ENCODE results near the gene CDKN1B. TPM values are rescaled to one million over a fixed set of nuclear protein-coding genes. Genes with fewer than 3 reads are reported as not detected.
A peak's percentile ranks its signal among the peaks of the same experiment; 100 is the strongest.

Gene CDKN1B
- total and polyA plus RNA-seq, 2 experiments from 2014 or later, result 3.4 to 24.4 TPM

DNA sequence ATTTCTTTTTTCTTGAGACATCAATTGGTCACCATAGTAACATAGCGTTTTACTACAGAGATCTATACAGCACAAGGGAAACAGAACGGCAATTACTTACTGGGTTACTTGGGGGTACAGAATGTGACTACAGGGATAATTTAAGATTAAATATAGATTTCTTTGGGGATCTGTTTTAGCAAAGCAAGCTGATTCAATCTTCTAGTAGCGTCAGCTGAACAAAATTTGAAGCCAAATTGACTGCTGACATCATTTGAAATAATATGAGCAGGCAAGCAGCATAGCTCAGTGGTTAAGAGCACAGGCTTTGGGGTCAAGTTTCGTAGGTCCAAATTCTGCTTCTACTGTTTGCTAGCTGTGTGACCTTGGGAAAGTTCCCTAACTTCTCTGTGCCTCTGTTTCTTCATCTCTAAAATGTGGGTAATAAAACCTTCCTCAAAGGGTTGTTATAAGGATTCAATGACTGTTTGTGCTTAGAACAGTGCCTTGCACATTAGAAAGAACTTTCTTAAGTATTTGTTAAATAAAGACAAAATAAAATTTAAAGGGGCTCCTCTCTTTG lies 34.0 kb upstream of the CDKN1B start:
- Histone ChIP-seq H3K79me2 (ENCODE audit: insufficient read depth) (no peaks in the 10 kb centered on the region), H3K9me3 (ENCODE audit: low read depth) (no peaks in the 10 kb centered on the region), H3K4me1 (ENCODE audit: insufficient read depth) (peaks cover 16% of the 10 kb centered on the region), H3K4me3 (no peak overlapping the region), H4K20me1 (ENCODE audit: insufficient read depth) (no peaks in the 10 kb centered on the region), H3K27ac (no peak overlapping the region), H3K9ac (no peak overlapping the region), H3K4me2 (ENCODE audit: unreplicated experiment) (no peak overlapping the region), H3K9me2 (ENCODE audit: insufficient read depth) (no peaks in the 10 kb centered on the region), H3K36me3 (ENCODE audit: low read depth) (no peaks in the 10 kb centered on the region), H2AFZ (no peak overlapping the region), H3F3A (ENCODE audit: insufficient read depth) (peaks cover 16% of the 10 kb centered on the region), H3K27me3 (replicated peaks; ENCODE audit: insufficient read depth) (no peaks in the 10 kb centered on the region)
- in situ Hi-C loops (cut with MboI), result no loop called here
- 45 to 54% methylated on average over 4 of the region's 4 CpGs for WGBS, 2 experiments (ENCODE audit: low coverage in 1 of 2, low lambda C conversion rate in 2 of 2, missing lambda C conversion rate in 2 of 2)
- TF ChIP-seq EZH2phosphoT487 (IDR thresholded peaks at IDR 0.05; ENCODE audit: insufficient read depth, low read depth) (no peak), EZH2 (IDR thresholded peaks at IDR 0.05; ENCODE audit: insufficient read depth, poor library complexity, severe bottlenecking) (no peak)
- DNase-seq, result no peak

DNA sequence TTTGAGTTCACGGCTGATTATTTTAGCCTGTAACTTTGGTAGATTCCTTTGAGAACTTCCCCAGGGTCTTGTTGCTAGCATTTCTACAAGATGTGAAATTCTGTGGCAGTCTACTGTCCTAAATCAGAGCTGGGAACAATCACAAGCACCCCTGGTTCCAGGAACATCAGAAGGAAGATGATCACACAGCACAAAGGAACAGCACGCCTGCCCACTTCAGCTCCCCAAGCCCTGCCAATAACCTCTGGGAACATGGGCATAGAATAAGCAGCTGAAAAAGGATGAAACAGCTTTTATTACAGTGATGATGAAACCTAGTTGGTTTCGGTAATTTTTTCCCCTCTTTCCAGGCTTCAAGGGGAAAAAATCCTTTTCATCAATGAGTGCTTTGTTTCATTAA lies 33.4 kb upstream of the CDKN1B start:
- Histone ChIP-seq H3K27ac (no peak overlapping the region), H3K9me2 (ENCODE audit: insufficient read depth) (no peaks in the 10 kb centered on the region), H3K36me3 (ENCODE audit: low read depth) (no peaks in the 10 kb centered on the region), H4K20me1 (ENCODE audit: insufficient read depth) (no peaks in the 10 kb centered on the region), H3K9ac (no peak overlapping the region), H3K4me2 (ENCODE audit: unreplicated experiment) (no peak overlapping the region), H3K79me2 (ENCODE audit: insufficient read depth) (no peaks in the 10 kb centered on the region), H2AFZ (no peak overlapping the region), H3K9me3 (ENCODE audit: low read depth) (no peaks in the 10 kb centered on the region), H3K4me3 (no peak overlapping the region), H3K27me3 (replicated peaks; ENCODE audit: insufficient read depth) (no peaks in the 10 kb centered on the region), H3F3A (ENCODE audit: insufficient read depth) (peaks cover 16% of the 10 kb centered on the region), H3K4me1 (ENCODE audit: insufficient read depth) (peaks cover 16% of the 10 kb centered on the region)
- DNase-seq, result no peak
- WGBS, 2 experiments (ENCODE audit: low coverage in 1 of 2, low lambda C conversion rate in 2 of 2, missing lambda C conversion rate in 2 of 2), result 10 to 19% methylated on average over 3 of the region's 3 CpGs
- TF ChIP-seq EZH2 (IDR thresholded peaks at IDR 0.05; ENCODE audit: insufficient read depth, poor library complexity, severe bottlenecking) (no peak), EZH2phosphoT487 (IDR thresholded peaks at IDR 0.05; ENCODE audit: insufficient read depth, low read depth) (no peak)
- in situ Hi-C loops (cut with MboI), result no loop called here

DNA sequence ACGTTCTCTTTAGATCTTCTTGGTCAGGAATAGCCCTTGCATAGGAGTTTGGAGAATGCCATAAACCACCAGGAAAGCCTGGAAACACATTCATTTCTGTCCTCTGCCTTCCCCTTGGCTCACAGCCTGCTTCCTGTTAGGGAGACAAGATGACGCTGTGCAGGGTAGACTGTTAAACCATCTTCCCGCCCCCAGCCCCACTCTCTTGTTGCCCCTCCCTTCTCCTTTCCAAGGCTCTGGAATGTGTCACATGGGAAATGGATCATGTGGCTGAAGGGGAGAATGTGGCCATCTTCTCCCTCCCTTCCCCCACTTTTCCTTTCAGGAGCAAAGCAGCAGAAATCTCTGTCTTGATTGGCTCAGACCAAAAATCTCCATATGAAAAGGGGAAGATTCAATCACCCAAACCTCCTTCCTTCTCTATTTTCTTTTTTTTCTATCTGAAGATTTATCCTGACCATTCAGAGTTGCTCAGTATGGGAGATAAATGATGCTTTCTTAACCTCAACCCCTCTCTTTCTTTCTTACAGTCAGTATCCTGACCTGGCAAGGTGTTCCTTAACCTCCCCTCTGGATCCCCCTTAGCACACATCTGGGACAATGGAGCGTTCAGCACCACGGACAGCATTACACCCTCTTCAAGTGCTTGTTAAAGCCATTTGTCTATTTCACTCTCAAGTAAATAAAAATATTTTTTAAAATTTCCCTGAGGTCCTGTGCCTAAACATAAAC lies 32.6 kb upstream of the CDKN1B start:
- Histone ChIP-seq H3K27ac (no peak overlapping the region), H3K4me3 (no peak overlapping the region), H3K9ac (no peak overlapping the region), H3K36me3 (ENCODE audit: low read depth) (no peaks in the 10 kb centered on the region), H2AFZ (no peak overlapping the region), H3K27me3 (replicated peaks; ENCODE audit: insufficient read depth) (no peaks in the 10 kb centered on the region), H3K79me2 (ENCODE audit: insufficient read depth) (no peaks in the 10 kb centered on the region), H3K4me2 (ENCODE audit: unreplicated experiment) (no peak overlapping the region), H3K4me1 (ENCODE audit: insufficient read depth) (peaks cover 16% of the 10 kb centered on the region), H3F3A (ENCODE audit: insufficient read depth) (peaks cover 16% of the 10 kb centered on the region), H4K20me1 (ENCODE audit: insufficient read depth) (no peaks in the 10 kb centered on the region), H3K9me2 (ENCODE audit: insufficient read depth) (no peaks in the 10 kb centered on the region), H3K9me3 (ENCODE audit: low read depth) (no peaks in the 10 kb centered on the region)
- in situ Hi-C loops (cut with MboI), result no loop called here
- peak; percentile 60 for DNase-seq
- TF ChIP-seq EZH2 (IDR thresholded peaks at IDR 0.05; ENCODE audit: insufficient read depth, poor library complexity, severe bottlenecking) (no peak), EZH2phosphoT487 (IDR thresholded peaks at IDR 0.05; ENCODE audit: insufficient read depth, low read depth) (no peak)
- 1 to 2% methylated on average over 5 of the region's 5 CpGs for whole genome bisulfite sequencing, 2 experiments (ENCODE audit: low coverage in 1 of 2, low lambda C conversion rate in 2 of 2, missing lambda C conversion rate in 2 of 2)

DNA sequence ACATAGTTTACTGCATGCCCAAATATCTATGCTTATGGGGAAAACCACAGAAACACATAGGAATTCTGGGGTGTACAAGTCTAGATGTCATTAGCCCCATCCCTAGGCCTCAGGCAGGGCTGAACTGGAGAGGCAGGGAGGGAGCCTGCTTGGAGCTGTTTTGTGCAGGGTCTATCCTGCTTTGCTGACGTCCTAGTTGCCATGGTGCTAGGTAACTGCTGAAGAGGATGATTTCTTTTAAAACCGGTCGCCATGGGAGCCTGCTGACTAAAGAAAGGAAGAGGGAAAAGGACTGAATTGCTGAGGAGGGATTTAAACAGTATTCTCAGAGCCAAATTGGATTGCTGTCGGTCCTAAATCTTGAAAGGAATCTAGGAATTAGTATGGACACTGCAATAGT lies 31.9 kb upstream of the CDKN1B start:
- Histone ChIP-seq H3K4me2 (ENCODE audit: unreplicated experiment) (no peak overlapping the region), H3K27ac (no peak overlapping the region), H3K9me2 (ENCODE audit: insufficient read depth) (no peaks in the 10 kb centered on the region), H3K36me3 (ENCODE audit: low read depth) (no peaks in the 10 kb centered on the region), H3K4me3 (no peak overlapping the region), H3K79me2 (ENCODE audit: insufficient read depth) (no peaks in the 10 kb centered on the region), H3F3A (ENCODE audit: insufficient read depth) (peaks cover 16% of the 10 kb centered on the region), H2AFZ (no peak overlapping the region), H3K9ac (no peak overlapping the region), H3K4me1 (ENCODE audit: insufficient read depth) (peaks cover 16% of the 10 kb centered on the region), H4K20me1 (ENCODE audit: insufficient read depth) (no peaks in the 10 kb centered on the region), H3K27me3 (replicated peaks; ENCODE audit: insufficient read depth) (no peaks in the 10 kb centered on the region), H3K9me3 (ENCODE audit: low read depth) (no peaks in the 10 kb centered on the region)
- TF ChIP-seq EZH2 (IDR thresholded peaks at IDR 0.05; ENCODE audit: insufficient read depth, poor library complexity, severe bottlenecking) (no peak), EZH2phosphoT487 (IDR thresholded peaks at IDR 0.05; ENCODE audit: insufficient read depth, low read depth) (no peak)
- WGBS, 2 experiments (ENCODE audit: low coverage in 1 of 2, low lambda C conversion rate in 2 of 2, missing lambda C conversion rate in 2 of 2), result 33 to 39% methylated on average over 4 of the region's 4 CpGs
- DNase-seq, result no peak
- in situ Hi-C loops (cut with MboI), result no loop called here

All from GM23248 (cell line).